Suppressor macrophage treated with lipopolysaccharide for 1 hour (primary cell): Measurements from ENCODE around the gene SPANXN2.
"Not testable (repeated sequence)": the region's sequence is repeated elsewhere in the genome, so short reads cannot be mapped to it uniquely, and the experiment has no call there.

Source experiments
- DNase-seq, 3 donors: peaks; one replicate each; pipeline ENCODE4 v3.0.0-alpha.2; 2020 to 2022

The SPANXN2 gene, protein sequence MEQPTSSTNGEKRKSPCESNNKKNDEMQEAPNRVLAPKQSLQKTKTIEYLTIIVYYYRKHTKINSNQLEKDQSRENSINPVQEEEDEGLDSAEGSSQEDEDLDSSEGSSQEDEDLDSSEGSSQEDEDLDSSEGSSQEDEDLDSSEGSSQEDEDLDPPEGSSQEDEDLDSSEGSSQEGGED

DNA sequence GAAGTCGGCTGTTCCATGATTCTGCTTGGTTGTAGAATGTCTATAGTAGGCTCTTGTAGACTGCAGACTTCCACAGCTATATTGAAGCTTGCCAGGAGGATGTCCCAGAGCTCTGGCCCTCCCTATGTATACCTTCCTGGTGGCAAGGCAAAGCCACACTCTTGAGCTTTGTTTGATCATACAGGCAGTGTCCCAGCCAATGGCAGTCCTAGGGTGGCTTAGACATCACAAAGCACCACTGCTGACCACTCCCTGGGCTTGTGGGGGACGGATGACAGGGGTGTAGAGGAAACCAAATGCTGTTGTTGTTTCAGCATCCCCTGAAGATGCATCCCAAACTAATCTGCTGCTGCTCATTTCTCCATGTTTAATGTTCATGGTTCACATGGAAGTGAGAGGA is at the start of gene SPANXN2:
TSS of gene SPANXN2 (minus strand) at position 101 of the 400 bp plus-strand sequence. CDS start at position 17, 84 bp downstream.
- DNase-seq, result not testable (repeated sequence)

GRCh38 chrX:143768976-143769375 is 48.4 kb upstream of the SPANXN2 start:
- no peak for DNase-seq

DNA sequence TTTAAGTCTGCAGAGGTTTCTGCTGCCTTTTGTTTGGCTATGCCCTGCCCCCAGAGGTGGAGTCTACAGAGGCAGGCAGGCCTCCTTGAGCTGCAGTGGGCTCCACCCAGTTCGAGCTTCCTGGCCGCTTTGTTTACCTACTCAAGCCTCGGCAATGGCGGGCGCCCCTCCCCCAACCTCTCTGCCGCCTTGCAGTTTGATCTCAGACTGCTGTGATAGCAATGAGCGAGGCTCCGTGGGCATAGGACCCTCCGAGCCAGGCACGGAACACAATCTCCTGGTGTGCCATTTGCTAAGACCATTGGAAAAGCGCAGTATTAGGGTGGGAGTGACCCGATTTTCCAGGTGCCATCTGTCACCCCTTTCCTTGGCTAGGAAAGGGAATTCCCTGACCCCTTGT is 47.2 kb upstream of the SPANXN2 start:
- not testable (repeated sequence) for DNase-seq

GRCh38 chrX:143757887-143758286 is 37.3 kb upstream of the SPANXN2 start:
- DNase-seq, result no peak

DNA sequence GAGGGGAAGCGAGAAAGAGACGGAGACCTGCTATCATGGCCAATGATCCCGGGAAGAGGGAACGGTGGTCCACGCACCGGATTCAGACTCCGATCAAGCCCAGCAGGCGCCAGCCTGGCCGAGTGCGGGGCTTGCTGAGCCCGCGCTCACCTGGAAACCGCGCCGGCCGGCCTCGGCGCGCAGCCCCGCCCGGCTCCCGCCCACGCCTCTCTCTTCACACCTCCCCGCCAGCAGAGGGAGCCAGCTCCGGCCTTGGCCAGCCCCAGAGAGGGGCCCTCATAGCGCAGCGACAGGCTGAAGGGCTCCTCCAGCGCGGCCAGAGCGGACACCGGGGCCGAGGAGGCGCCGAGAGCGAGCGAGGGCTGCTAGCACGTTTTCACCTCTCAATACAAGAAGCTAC is 36.8 kb upstream of the SPANXN2 start:
- no peak for DNase-seq

- no peak for DNase-seq
Observed at GRCh38 chrX:143754183-143754582, 33.6 kb upstream of the SPANXN2 start.

DNA sequence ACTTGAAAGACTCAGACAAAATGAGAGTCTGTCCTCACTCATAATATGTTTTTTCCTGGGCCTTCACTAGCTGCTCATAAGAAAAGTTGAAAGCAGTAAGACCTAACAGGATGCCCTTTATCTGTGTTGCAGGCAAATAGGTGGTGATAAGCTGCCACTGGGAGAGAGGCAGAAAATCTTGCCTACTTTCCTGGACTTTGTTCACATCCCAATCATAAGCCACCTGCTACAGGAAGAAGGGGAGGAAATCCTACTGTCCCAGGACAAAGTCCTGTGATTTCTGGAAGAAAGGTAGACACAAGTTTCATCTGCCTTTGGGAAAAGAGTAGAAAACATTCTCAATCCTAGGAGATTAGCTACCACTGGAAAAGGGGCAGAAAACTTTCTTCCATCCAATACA is 13.3 kb upstream of the SPANXN2 start:
- DNase-seq, result no peak

DNA sequence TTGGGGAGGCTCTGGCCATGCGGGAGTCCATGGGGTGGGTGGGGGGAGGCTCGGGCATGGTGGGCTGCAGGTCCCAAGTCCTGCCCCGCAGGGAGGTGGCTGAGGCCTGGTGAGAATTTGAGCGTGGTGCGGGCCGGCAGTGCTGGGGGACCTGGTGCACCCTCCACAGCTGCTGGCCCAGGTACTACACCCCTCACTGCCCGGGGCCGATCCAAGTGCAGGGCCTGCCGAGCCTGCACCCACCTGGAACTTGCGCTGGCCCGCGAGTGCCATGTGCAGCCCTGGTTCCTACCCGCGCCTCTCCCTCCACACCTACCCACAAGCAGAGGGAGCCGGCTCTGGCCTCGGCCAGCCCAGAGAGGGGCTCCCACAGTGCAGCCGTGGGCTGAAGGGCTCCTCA is 5.7 kb upstream of the SPANXN2 start:
- no peak for DNase-seq

- DNase-seq, result no peak
Observed at GRCh38 chrX:143701460-143701859, 19.1 kb downstream of the SPANXN2 start.

DNA sequence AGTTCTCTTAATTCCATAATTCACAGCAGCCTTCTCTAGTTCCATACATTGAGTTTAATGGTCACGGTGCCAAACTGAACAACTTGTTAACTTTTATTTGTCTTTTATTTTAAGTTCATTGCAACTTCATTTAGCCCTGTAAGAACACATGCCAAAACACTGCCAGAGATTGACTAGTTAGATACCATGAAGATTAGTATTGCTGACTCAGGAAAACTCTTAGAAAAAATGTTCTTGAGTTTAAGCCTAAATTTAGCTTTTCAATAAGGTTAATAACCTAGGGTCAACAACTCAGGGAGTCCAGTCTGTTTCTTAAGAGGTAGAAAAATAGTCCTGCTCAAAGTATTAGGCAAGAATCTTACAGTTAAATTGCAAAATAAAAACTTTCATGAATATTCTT is 25.7 kb downstream of the SPANXN2 start:
- no peak for DNase-seq

DNA sequence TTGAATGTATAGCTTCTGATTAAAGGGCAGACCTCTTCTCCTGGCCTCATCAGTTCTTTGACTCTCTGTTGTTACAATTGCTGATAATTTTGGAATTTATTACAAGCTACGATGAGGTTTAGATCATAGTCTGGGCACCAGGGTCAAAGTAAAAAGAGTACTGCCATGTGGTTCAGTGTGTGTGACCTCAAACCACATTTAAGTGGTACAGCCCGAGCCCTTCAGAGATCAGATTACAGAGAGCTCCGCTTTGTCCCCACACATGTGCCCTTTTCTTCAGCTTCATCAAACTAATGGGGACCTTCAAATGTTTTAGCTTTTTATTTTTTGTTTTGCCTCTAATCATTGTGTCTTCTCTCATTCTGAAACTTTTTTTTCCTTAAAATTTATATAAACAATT is 37.1 kb downstream of the SPANXN2 start:
- no peak for DNase-seq

DNA sequence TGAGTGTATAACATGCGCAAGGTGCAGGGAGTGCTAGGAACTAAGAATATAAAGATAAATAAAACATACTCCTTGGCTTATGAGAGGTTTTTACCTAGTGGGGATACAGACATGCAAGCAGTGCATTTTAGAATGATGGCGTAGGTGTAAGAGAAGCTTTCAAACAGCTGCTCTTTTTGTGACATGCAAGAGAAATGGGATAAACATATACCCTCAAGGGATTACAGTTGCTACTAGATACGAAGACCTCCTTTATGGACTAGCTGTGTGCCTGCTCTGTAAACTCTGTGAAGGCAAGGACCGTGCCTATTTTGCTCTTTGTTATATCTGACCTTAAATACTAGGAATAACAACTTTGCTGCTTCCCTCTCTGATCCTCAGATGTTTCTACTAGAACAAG is 45.6 kb downstream of the SPANXN2 start:
- DNase-seq, result no peak

DNA sequence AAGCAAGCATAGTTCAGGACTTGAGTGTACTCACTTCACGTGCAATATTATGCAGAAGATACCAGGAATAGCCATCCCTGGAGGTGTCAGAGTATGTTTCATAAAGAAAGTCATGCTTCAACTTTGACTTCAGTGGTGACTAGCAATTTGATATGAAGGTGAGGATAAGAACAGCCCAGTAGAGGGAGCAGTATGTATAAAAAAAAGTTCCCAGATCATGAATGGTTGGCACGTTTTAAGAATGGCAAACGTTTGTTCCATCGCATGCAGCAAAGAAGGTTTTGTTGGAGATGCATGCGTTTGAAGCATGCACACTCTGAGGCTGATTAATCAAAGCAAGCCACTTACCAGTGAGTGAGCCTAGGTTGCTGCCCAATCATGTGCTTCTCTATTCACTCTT is 51.2 kb downstream of the SPANXN2 start:
- DNase-seq, result no peak

DNA sequence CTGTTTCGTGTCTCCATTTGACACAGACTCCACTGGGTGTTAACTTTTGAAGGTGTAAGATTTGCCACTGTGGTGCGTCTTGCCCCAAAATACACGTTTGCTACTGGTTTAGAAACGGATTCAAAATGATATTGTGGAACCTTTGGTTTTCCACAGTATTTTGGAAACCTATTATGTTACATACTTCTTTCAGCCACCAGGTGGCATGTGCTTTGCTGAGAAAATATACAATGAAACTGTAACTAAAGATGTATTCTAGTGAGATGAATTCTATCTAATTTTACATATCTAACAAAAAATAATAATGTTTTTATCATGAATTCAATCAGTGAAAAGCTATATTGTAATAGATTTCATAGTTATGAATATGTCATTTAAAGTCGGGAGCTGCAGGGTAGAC is 56.2 kb downstream of the SPANXN2 start:
- peak; percentile 11 to 36 (median 28) for DNase-seq

GRCh38 chrX:143663755-143664154 is 56.8 kb downstream of the SPANXN2 start:
- no peak for DNase-seq
